ENCODE measurements around the gene ULBP1. TPM values are rescaled to one million over a fixed set of nuclear protein-coding genes. Genes with fewer than 3 reads are reported as not detected.
A peak's percentile ranks its signal among the peaks of the same experiment; 100 is the strongest.

The ULBP1 gene
- total RNA-seq, 2 experiments from 2014 or later: 2.5 to 2.7 TPM

GRCh38 chr6:149929422-149929821, 34.3 kb upstream of the ULBP1 start:
- Mint-ChIP-seq H3K9me3 (no peaks in the 10 kb centered on the region), H3K36me3 (ENCODE audit: low read depth) (no peaks in the 10 kb centered on the region), H3K4me1 (ENCODE audit: low read depth) (peaks cover 8% of the 10 kb centered on the region), H3K27me3 (peaks cover 79% of the 10 kb centered on the region), H3K4me3 (no peak overlapping the region), H3K27ac (no peak overlapping the region)
- CTCF ChIA-PET: interaction anchor here (0.8 to 0.9 kb wide), 3 partner anchors 87 to 114 kb away, joined by 3 to 4 read pairs (median 3); no protein-coding TSS in a partner anchor
- DNase-seq (peak; percentile 44), ATAC-seq (no peak)
- POLR2A ChIA-PET: no interaction called here
- intact Hi-C loops (cut with micrococcal nuclease): no loop called here
- TF ChIP-seq CTCF (IDR thresholded peaks at IDR 0.05): peak; percentile 65

- ChIA-PET POLR2A (no interaction called here), CTCF (interaction anchor here (1.2 to 1.6 kb wide), 2 partner anchors 85 to 150 kb away, joined by 3 to 4 read pairs; no protein-coding TSS in a partner anchor)
- DNase-seq: no peak
- H3K4me3 Mint-ChIP-seq: no peak overlapping the region
- TF ChIP-seq CTCF (IDR thresholded peaks at IDR 0.05): no peak
- H3K4me1 Mint-ChIP-seq (ENCODE audit: low read depth): peaks cover 9% of the 10 kb centered on the region
- ATAC-seq: no peak
- no peaks in the 10 kb centered on the region for H3K36me3 Mint-ChIP-seq (ENCODE audit: low read depth)
- H3K9me3 Mint-ChIP-seq: no peaks in the 10 kb centered on the region
- H3K27me3 Mint-ChIP-seq: peaks cover 77% of the 10 kb centered on the region
- H3K27ac Mint-ChIP-seq: no peak overlapping the region
- intact Hi-C loops (cut with micrococcal nuclease): loop anchor here (10.0 kb wide), 1 partner anchor 413 kb away; no protein-coding TSS in a partner anchor
Observed at GRCh38 chr6:149931501-149931900, 32.2 kb upstream of the ULBP1 start.

- ATAC-seq: no peak
- Mint-ChIP-seq H3K27ac (no peak overlapping the region), H3K27me3 (peaks cover 78% of the 10 kb centered on the region), H3K4me3 (no peak overlapping the region), H3K36me3 (ENCODE audit: low read depth) (no peaks in the 10 kb centered on the region), H3K4me1 (ENCODE audit: low read depth) (peaks cover 10% of the 10 kb centered on the region), H3K9me3 (no peaks in the 10 kb centered on the region)
- ChIA-PET CTCF (interaction anchor here (1.4 kb wide), 1 partner anchor 84 kb away, joined by 6 read pairs; no protein-coding TSS in a partner anchor), POLR2A (no interaction called here)
- no peak for TF ChIP-seq CTCF (IDR thresholded peaks at IDR 0.05)
- DNase-seq: no peak
- intact Hi-C loops (cut with micrococcal nuclease): loop anchor here (10.0 kb wide), 1 partner anchor 412 kb away; no protein-coding TSS in a partner anchor
Observed at GRCh38 chr6:149933036-149933435, 30.7 kb upstream of the ULBP1 start.

GRCh38 chr6:149933461-149933860, 30.3 kb upstream of the ULBP1 start:
- no peak for TF ChIP-seq CTCF (IDR thresholded peaks at IDR 0.05)

More at GRCh38 chr6:149933461-149933860, 30.3 kb upstream of the ULBP1 start:
- DNase-seq (no peak), ATAC-seq (no peak)
- no peaks in the 10 kb centered on the region for H3K9me3 Mint-ChIP-seq
- no peak overlapping the region for H3K27ac Mint-ChIP-seq
- no peaks in the 10 kb centered on the region for H3K36me3 Mint-ChIP-seq (ENCODE audit: low read depth)
- POLR2A ChIA-PET: no interaction called here
- intact Hi-C loops (cut with micrococcal nuclease): loop anchor here (10.0 kb wide), 1 partner anchor 411 kb away; no protein-coding TSS in a partner anchor
- peaks cover 74% of the 10 kb centered on the region for H3K27me3 Mint-ChIP-seq
- peaks cover 12% of the 10 kb centered on the region for H3K4me1 Mint-ChIP-seq (ENCODE audit: low read depth)
- H3K4me3 Mint-ChIP-seq: no peak overlapping the region
- CTCF ChIA-PET: interaction anchor here (1.4 kb wide), 1 partner anchor 83 kb away, joined by 6 read pairs; no protein-coding TSS in a partner anchor
